Panc1 (cell line): ENCODE results near the gene CFAP100.

Source experiments
- POLR2AphosphoS5 ChIP-seq: IDR thresholded peaks from 2 replicates; pipeline ENCODE4 v1.6.1; 2012; ENCODE audit warnings: mild to moderate bottlenecking, low read depth, low read length, moderate library complexity
- TF ChIP-seq, protein P1 (sequence below), 2 experiments: IDR thresholded peaks; 2 replicates each; pipeline ENCODE4 v1.6.1; 2011 to 2012; ENCODE audit warnings: low read depth in 2 of 2, control low read depth in 1 of 2, low read length in 1 of 2, mild to moderate bottlenecking in 1 of 2, moderate library complexity in 1 of 2; ENCODE audit not compliant: insufficient read depth in 1 of 2
- TF ChIP-seq, protein P2 (sequence below): fragments of 450-650 bp; IDR thresholded peaks from 2 replicates; pipeline ENCODE4 v1.5.1; 2017; ENCODE audit warnings: mild to moderate bottlenecking

DNA sequence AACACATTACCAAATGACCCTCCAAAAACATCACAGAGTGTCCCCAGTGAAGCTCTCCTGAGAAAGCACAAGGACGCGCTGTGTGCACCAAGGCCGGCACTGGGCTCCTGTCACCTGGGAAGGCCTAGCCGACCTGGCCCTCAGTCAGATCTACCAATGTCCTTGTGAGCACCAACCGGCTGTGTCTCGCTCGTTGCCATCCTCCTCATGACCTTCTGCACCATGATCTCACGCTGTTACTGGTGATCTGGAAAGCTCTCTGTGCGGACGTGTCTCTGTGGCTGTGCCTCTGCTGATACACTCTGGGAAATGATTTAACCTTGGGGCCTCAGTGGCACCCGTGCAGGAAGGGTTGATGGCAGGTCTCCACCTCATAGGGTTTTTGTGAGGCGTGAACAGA is 56.8 kb downstream of the CFAP100 start:
- TF ChIP-seq, protein P1, sequence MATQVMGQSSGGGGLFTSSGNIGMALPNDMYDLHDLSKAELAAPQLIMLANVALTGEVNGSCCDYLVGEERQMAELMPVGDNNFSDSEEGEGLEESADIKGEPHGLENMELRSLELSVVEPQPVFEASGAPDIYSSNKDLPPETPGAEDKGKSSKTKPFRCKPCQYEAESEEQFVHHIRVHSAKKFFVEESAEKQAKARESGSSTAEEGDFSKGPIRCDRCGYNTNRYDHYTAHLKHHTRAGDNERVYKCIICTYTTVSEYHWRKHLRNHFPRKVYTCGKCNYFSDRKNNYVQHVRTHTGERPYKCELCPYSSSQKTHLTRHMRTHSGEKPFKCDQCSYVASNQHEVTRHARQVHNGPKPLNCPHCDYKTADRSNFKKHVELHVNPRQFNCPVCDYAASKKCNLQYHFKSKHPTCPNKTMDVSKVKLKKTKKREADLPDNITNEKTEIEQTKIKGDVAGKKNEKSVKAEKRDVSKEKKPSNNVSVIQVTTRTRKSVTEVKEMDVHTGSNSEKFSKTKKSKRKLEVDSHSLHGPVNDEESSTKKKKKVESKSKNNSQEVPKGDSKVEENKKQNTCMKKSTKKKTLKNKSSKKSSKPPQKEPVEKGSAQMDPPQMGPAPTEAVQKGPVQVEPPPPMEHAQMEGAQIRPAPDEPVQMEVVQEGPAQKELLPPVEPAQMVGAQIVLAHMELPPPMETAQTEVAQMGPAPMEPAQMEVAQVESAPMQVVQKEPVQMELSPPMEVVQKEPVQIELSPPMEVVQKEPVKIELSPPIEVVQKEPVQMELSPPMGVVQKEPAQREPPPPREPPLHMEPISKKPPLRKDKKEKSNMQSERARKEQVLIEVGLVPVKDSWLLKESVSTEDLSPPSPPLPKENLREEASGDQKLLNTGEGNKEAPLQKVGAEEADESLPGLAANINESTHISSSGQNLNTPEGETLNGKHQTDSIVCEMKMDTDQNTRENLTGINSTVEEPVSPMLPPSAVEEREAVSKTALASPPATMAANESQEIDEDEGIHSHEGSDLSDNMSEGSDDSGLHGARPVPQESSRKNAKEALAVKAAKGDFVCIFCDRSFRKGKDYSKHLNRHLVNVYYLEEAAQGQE (IDR thresholded peaks at IDR 0.05; ENCODE audit: insufficient read depth in 1 of 2, low read depth in 2 of 2, low read length in 1 of 2), result no peak
- no peak for TF ChIP-seq POLR2AphosphoS5
- TF ChIP-seq, protein P2, sequence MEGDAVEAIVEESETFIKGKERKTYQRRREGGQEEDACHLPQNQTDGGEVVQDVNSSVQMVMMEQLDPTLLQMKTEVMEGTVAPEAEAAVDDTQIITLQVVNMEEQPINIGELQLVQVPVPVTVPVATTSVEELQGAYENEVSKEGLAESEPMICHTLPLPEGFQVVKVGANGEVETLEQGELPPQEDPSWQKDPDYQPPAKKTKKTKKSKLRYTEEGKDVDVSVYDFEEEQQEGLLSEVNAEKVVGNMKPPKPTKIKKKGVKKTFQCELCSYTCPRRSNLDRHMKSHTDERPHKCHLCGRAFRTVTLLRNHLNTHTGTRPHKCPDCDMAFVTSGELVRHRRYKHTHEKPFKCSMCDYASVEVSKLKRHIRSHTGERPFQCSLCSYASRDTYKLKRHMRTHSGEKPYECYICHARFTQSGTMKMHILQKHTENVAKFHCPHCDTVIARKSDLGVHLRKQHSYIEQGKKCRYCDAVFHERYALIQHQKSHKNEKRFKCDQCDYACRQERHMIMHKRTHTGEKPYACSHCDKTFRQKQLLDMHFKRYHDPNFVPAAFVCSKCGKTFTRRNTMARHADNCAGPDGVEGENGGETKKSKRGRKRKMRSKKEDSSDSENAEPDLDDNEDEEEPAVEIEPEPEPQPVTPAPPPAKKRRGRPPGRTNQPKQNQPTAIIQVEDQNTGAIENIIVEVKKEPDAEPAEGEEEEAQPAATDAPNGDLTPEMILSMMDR, result no peak
